Activated CD4-positive, alpha-beta T cell treated with anti-CD3 and anti-CD28 coated beads, Interleukin-10, Interleukin-2, amounts not matched to agents 100 ng/mL and 50 ng/mL, durations not matched to agents 16 hours and 8 hours (primary cell): Measurements from ENCODE around the gene ERC2.

Source experiments
- DNase-seq: peaks from one replicate; pipeline ENCODE4 v3.0.0-alpha.2; 2020

Gene ERC2

GRCh38 chr3:55765906-55766701, 702.2 kb downstream of the ERC2 start:
- no peak for DNase-seq

GRCh38 chr3:55765398-55765797, 702.9 kb downstream of the ERC2 start:
- DNase-seq: no peak

- no peak for DNase-seq
Measured at GRCh38 chr3:55756976-55757375, 711.3 kb downstream of the ERC2 start.

- no peak for DNase-seq
Measured at GRCh38 chr3:55755516-55756205, 712.6 kb downstream of the ERC2 start.

GRCh38 chr3:55752911-55753310, 715.4 kb downstream of the ERC2 start:
- no peak for DNase-seq

- no peak for DNase-seq
Measured at GRCh38 chr3:55751730-55752129, 716.5 kb downstream of the ERC2 start.

- DNase-seq: no peak
Measured at GRCh38 chr3:55750525-55750924, 717.7 kb downstream of the ERC2 start.

- no peak for DNase-seq
Measured at GRCh38 chr3:55749036-55749435, 719.2 kb downstream of the ERC2 start.

GRCh38 chr3:55746808-55747413, 721.4 kb downstream of the ERC2 start:
- DNase-seq: no peak

- DNase-seq: no peak
Measured at GRCh38 chr3:55742832-55743136, 725.5 kb downstream of the ERC2 start.

- no peak for DNase-seq
Measured at GRCh38 chr3:55742022-55742831, 726.0 kb downstream of the ERC2 start.

- DNase-seq: no peak
Measured at GRCh38 chr3:55737186-55737585, 731.1 kb downstream of the ERC2 start.

GRCh38 chr3:55735976-55736375, 732.3 kb downstream of the ERC2 start:
- DNase-seq: no peak

- no peak for DNase-seq
Measured at GRCh38 chr3:55731741-55732140, 736.5 kb downstream of the ERC2 start.

- DNase-seq: no peak
Measured at GRCh38 chr3:55729546-55729945, 738.7 kb downstream of the ERC2 start.

GRCh38 chr3:55728461-55729100, 739.7 kb downstream of the ERC2 start:
- DNase-seq: no peak

- no peak for DNase-seq
Measured at GRCh38 chr3:55726501-55726775, 741.8 kb downstream of the ERC2 start.

- DNase-seq: no peak
Measured at GRCh38 chr3:55725681-55726500, 742.4 kb downstream of the ERC2 start.

GRCh38 chr3:55724821-55725220, 743.4 kb downstream of the ERC2 start:
- DNase-seq: no peak

GRCh38 chr3:55724407-55724784, 743.9 kb downstream of the ERC2 start:
- no peak for DNase-seq

GRCh38 chr3:55723653-55724406, 744.4 kb downstream of the ERC2 start:
- no peak for DNase-seq
